ENCODE measurements around the gene WIZ.

WIZ gene

GRCh38 chr19:15372470-15372869, 77.3 kb downstream of the WIZ start:
- no peak for DNase-seq
- Histone ChIP-seq H3K4me3 (ENCODE audit: low read depth, low read length) (no peak overlapping the region), H3K27ac (no peak overlapping the region), H3K27me3 (replicated peaks) (no peaks in the 10 kb centered on the region), H3K36me3 (replicated peaks) (peaks cover 51% of the 10 kb centered on the region)
- in situ Hi-C loops (cut with HindIII; ENCODE audit: low pct_ligation_motif_present, low sequenced_read_pairs): no loop called here
- TF ChIP-seq CTCF (IDR thresholded peaks at IDR 0.05; ENCODE audit: low read depth, low read length, missing control alignments): no peak

- H3K36me3 ChIP-seq (replicated peaks): peaks cover 56% of the 10 kb centered on the region
- no peak overlapping the region for H3K4me3 ChIP-seq (ENCODE audit: low read depth, low read length)
- in situ Hi-C loops (cut with HindIII; ENCODE audit: low pct_ligation_motif_present, low sequenced_read_pairs): no loop called here
- no peaks in the 10 kb centered on the region for H3K27me3 ChIP-seq (replicated peaks)
- no peak overlapping the region for H3K27ac ChIP-seq
- DNase-seq: no peak
- TF ChIP-seq CTCF (IDR thresholded peaks at IDR 0.05; ENCODE audit: low read depth, low read length, missing control alignments): no peak
Observed at GRCh38 chr19:15371786-15372380, 77.9 kb downstream of the WIZ start.

- Histone ChIP-seq H3K36me3 (replicated peaks) (peaks cover 62% of the 10 kb centered on the region), H3K4me3 (ENCODE audit: low read depth, low read length) (no peak overlapping the region), H3K27ac (no peak overlapping the region), H3K27me3 (replicated peaks) (no peaks in the 10 kb centered on the region)
- in situ Hi-C loops (cut with HindIII; ENCODE audit: low pct_ligation_motif_present, low sequenced_read_pairs): no loop called here
- TF ChIP-seq CTCF (IDR thresholded peaks at IDR 0.05; ENCODE audit: low read depth, low read length, missing control alignments): no peak
- DNase-seq: no peak
Observed at GRCh38 chr19:15371119-15371518, 78.6 kb downstream of the WIZ start.

All from brain microvascular endothelial cell (primary cell).